Posterior cingulate gyrus (tissue), 11 donors: Measurements from ENCODE around the gene CRISP1.
"Not testable (repeated sequence)": the region's sequence is repeated elsewhere in the genome, so short reads cannot be mapped to it uniquely, and the experiment has no call there.

Source experiments
- DNase-seq, 10 donors: peaks; one replicate each; pipeline versions ENCODE4 v3.0.0 to v3.0.0-alpha.2; 2020 to 2021; ENCODE audit warnings: mixed read lengths in 3 of 10
- intact Hi-C: fragments of 100-400 bp; cut with DNase I; formaldehyde crosslinking; loops from one replicate; pipeline ENCODE4 v1.15.1; 2023

The CRISP1 gene

GRCh38 chr6:49866485-49866943 is at the start of gene CRISP1:
Gene CRISP1, minus strand, starts transcription at chr6:49866535. Its CDS starts 9,135 bp downstream, at chr6:49857400.
- intact Hi-C loops, result no loop called here
- DNase-seq, result no peak

- intact Hi-C loops, result no loop called here
- DNase-seq, result peak in 3 of 10 donors; percentile 3 to 79 (median 67)
Measured at GRCh38 chr6:49915035-49915434, 48.7 kb upstream of the CRISP1 start.

GRCh38 chr6:49913636-49914375 is 47.5 kb upstream of the CRISP1 start:
- intact Hi-C loops, result no loop called here
- DNase-seq, result no peak

GRCh38 chr6:49912196-49912595 is 45.9 kb upstream of the CRISP1 start:
- DNase-seq, result no peak

GRCh38 chr6:49911252-49911651 is 44.9 kb upstream of the CRISP1 start:
- no peak for DNase-seq
- intact Hi-C loops, result no loop called here

More at GRCh38 chr6:49912196-49912595, 45.9 kb upstream of the CRISP1 start:
- intact Hi-C loops, result no loop called here

- intact Hi-C loops, result no loop called here
- no peak for DNase-seq
Measured at GRCh38 chr6:49909563-49909962, 43.2 kb upstream of the CRISP1 start.

- peak in 8 of 10 donors; percentile 24 to 88 (median 45) for DNase-seq
- intact Hi-C loops, result no loop called here
Measured at GRCh38 chr6:49906526-49906925, 40.2 kb upstream of the CRISP1 start.

- intact Hi-C loops, result no loop called here
Measured at GRCh38 chr6:49905296-49905695, 39.0 kb upstream of the CRISP1 start.

GRCh38 chr6:49902856-49903255 is 36.5 kb upstream of the CRISP1 start:
- intact Hi-C loops, result no loop called here

More at GRCh38 chr6:49905296-49905695, 39.0 kb upstream of the CRISP1 start:
- no peak for DNase-seq

GRCh38 chr6:49898904-49899566 is 32.7 kb upstream of the CRISP1 start:
- intact Hi-C loops, result no loop called here
- no peak for DNase-seq

More at GRCh38 chr6:49902856-49903255, 36.5 kb upstream of the CRISP1 start:
- no peak for DNase-seq

- intact Hi-C loops, DNase-seq: not testable (repeated sequence)
Measured at GRCh38 chr6:49895553-49895952, 29.2 kb upstream of the CRISP1 start.

GRCh38 chr6:49892280-49892679 is 25.9 kb upstream of the CRISP1 start:
- DNase-seq, result peak in 1 of 10 donors; percentile 68
- intact Hi-C loops, result no loop called here

GRCh38 chr6:49890988-49891387 is 24.7 kb upstream of the CRISP1 start:
- DNase-seq, result no peak
- intact Hi-C loops, result no loop called here

GRCh38 chr6:49888742-49889431 is 22.6 kb upstream of the CRISP1 start:
- DNase-seq, result no peak
- intact Hi-C loops, result no loop called here

- intact Hi-C loops, result no loop called here
- DNase-seq, result no peak
Measured at GRCh38 chr6:49868951-49869529, 2.7 kb upstream of the CRISP1 start.

GRCh38 chr6:49856282-49856681 is 10.1 kb downstream of the CRISP1 start:
- no peak for DNase-seq
- intact Hi-C loops, result no loop called here

- intact Hi-C loops, result no loop called here
- no peak for DNase-seq
Measured at GRCh38 chr6:49855221-49855620, 11.1 kb downstream of the CRISP1 start.

- DNase-seq, result no peak
- intact Hi-C loops, result no loop called here
Measured at GRCh38 chr6:49852975-49853374, 13.4 kb downstream of the CRISP1 start.

GRCh38 chr6:49849213-49849907 is 17.0 kb downstream of the CRISP1 start:
- intact Hi-C loops, result loop anchor here (2.0 kb wide), 2 partner anchors 227 to 317 kb away; no protein-coding TSS in a partner anchor
- DNase-seq, result no peak

GRCh38 chr6:49847673-49848072 is 18.7 kb downstream of the CRISP1 start:
- DNase-seq, result no peak
- intact Hi-C loops, result loop anchor here (2.0 kb wide), 2 partner anchors 225 to 315 kb away; no protein-coding TSS in a partner anchor
